ENCODE results near the gene FAM149B1.

DNA sequence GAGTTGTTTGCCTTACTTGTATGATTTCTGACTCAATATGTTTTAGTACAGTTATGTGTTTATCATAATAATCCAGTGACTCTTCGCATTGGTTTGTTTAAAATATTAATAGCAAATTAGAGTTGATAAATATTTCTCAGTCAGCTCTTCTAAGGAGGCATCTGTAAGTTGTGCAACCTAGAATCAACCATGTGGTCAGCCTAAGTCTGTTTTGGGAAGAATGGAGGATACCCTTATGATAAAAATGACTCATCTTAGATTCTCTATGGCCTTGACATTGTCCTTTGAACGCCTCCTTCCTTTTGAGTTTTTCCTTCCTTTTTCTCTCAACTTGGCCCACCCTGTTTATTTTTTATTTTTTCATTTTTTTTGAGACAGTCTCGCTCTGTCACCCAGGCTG, 60.3 kb downstream of the FAM149B1 start:
- TF ChIP-seq, protein P1, sequence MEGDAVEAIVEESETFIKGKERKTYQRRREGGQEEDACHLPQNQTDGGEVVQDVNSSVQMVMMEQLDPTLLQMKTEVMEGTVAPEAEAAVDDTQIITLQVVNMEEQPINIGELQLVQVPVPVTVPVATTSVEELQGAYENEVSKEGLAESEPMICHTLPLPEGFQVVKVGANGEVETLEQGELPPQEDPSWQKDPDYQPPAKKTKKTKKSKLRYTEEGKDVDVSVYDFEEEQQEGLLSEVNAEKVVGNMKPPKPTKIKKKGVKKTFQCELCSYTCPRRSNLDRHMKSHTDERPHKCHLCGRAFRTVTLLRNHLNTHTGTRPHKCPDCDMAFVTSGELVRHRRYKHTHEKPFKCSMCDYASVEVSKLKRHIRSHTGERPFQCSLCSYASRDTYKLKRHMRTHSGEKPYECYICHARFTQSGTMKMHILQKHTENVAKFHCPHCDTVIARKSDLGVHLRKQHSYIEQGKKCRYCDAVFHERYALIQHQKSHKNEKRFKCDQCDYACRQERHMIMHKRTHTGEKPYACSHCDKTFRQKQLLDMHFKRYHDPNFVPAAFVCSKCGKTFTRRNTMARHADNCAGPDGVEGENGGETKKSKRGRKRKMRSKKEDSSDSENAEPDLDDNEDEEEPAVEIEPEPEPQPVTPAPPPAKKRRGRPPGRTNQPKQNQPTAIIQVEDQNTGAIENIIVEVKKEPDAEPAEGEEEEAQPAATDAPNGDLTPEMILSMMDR (IDR thresholded peaks at IDR 0.05) = no peak
- TF ChIP-seq POLR2A (IDR thresholded peaks at IDR 0.05) = no peak
